ENCODE data around the gene PINK1.

Gene PINK1

GRCh38 chr1:20689645-20690056 lies 56.4 kb downstream of the PINK1 start:
- H3K27me3 ChIP-seq (ENCODE audit: low read depth, low read length): no peaks in the 10 kb centered on the region
- TF ChIP-seq CTCF (IDR thresholded peaks at IDR 0.05; ENCODE audit: low read depth, low read length) (no peak), EZH2phosphoT487 (IDR thresholded peaks at IDR 0.05; ENCODE audit: low read depth) (no peak)
- no peak overlapping the region for H3K4me3 ChIP-seq (ENCODE audit: low read length)

GRCh38 chr1:20691872-20692271 lies 58.6 kb downstream of the PINK1 start:
- Histone ChIP-seq H3K4me1 (ENCODE audit: low read length) (no peaks in the 10 kb centered on the region; the same call in 1 of the 2 replicates), H3K9me3 (ENCODE audit: insufficient read depth, low read length) (no peaks in the 10 kb centered on the region), H3K9ac (ENCODE audit: low read length) (no peak overlapping the region), H3K4me3 (ENCODE audit: low read length) (no peak overlapping the region), H3K36me3 (replicated peaks; ENCODE audit: low read depth, low read length) (no peaks in the 10 kb centered on the region), H3K27ac (ENCODE audit: low read length) (no peak overlapping the region), H3K27me3 (ENCODE audit: low read depth, low read length) (no peaks in the 10 kb centered on the region), H2AFZ (ENCODE audit: low read depth, low read length) (no peak overlapping the region), H3K4me2 (ENCODE audit: low read length) (no peak overlapping the region), H3K79me2 (ENCODE audit: low read length) (no peaks in the 10 kb centered on the region), H4K20me1 (ENCODE audit: insufficient read depth, low read length) (no peaks in the 10 kb centered on the region)
- TF ChIP-seq CTCF (IDR thresholded peaks at IDR 0.05; ENCODE audit: low read depth, low read length): no peak
- no peak for TF ChIP-seq EZH2phosphoT487 (IDR thresholded peaks at IDR 0.05; ENCODE audit: low read depth)

More at GRCh38 chr1:20689645-20690056, 56.4 kb downstream of the PINK1 start:
- Histone ChIP-seq H3K4me2 (ENCODE audit: low read length) (no peak overlapping the region), H3K79me2 (ENCODE audit: low read length) (no peaks in the 10 kb centered on the region), H3K27ac (ENCODE audit: low read length) (no peak overlapping the region), H4K20me1 (ENCODE audit: insufficient read depth, low read length) (no peaks in the 10 kb centered on the region), H3K4me1 (ENCODE audit: low read length) (no peaks in the 10 kb centered on the region), H3K36me3 (replicated peaks; ENCODE audit: low read depth, low read length) (no peaks in the 10 kb centered on the region), H2AFZ (ENCODE audit: low read depth, low read length) (no peak overlapping the region), H3K9ac (ENCODE audit: low read length) (no peak overlapping the region), H3K9me3 (ENCODE audit: insufficient read depth, low read length) (no peaks in the 10 kb centered on the region)

- H3K9me3 ChIP-seq (ENCODE audit: insufficient read depth, low read length): no peaks in the 10 kb centered on the region
- H3K4me1 ChIP-seq (ENCODE audit: low read length): no peaks in the 10 kb centered on the region; the same call in 1 of the 2 replicates
- no peaks in the 10 kb centered on the region for H3K27me3 ChIP-seq (ENCODE audit: low read depth, low read length)
- H3K36me3 ChIP-seq (replicated peaks; ENCODE audit: low read depth, low read length): no peaks in the 10 kb centered on the region
- H3K4me3 ChIP-seq (ENCODE audit: low read length): no peak overlapping the region
- H2AFZ ChIP-seq (ENCODE audit: low read depth, low read length): no peak overlapping the region
- no peaks in the 10 kb centered on the region for H3K79me2 ChIP-seq (ENCODE audit: low read length)
- no peak overlapping the region for H3K4me2 ChIP-seq (ENCODE audit: low read length)
- no peak overlapping the region for H3K27ac ChIP-seq (ENCODE audit: low read length)
- no peak for TF ChIP-seq CTCF (IDR thresholded peaks at IDR 0.05; ENCODE audit: low read depth, low read length)
- no peak for TF ChIP-seq EZH2phosphoT487 (IDR thresholded peaks at IDR 0.05; ENCODE audit: low read depth)
- H3K9ac ChIP-seq (ENCODE audit: low read length): no peak overlapping the region
- H4K20me1 ChIP-seq (ENCODE audit: insufficient read depth, low read length): no peaks in the 10 kb centered on the region
Observed at GRCh38 chr1:20693623-20694022, 60.4 kb downstream of the PINK1 start.

- no peak overlapping the region for H3K4me2 ChIP-seq (ENCODE audit: low read length)
- H3K4me1 ChIP-seq (ENCODE audit: low read length): no peaks in the 10 kb centered on the region; the same call in 1 of the 2 replicates
- no peaks in the 10 kb centered on the region for H3K9me3 ChIP-seq (ENCODE audit: insufficient read depth, low read length)
- no peak overlapping the region for H3K9ac ChIP-seq (ENCODE audit: low read length)
- no peaks in the 10 kb centered on the region for H3K36me3 ChIP-seq (replicated peaks; ENCODE audit: low read depth, low read length)
- H3K27ac ChIP-seq (ENCODE audit: low read length): no peak overlapping the region
- no peaks in the 10 kb centered on the region for H3K79me2 ChIP-seq (ENCODE audit: low read length)
- no peak overlapping the region for H2AFZ ChIP-seq (ENCODE audit: low read depth, low read length)
- no peaks in the 10 kb centered on the region for H4K20me1 ChIP-seq (ENCODE audit: insufficient read depth, low read length)
- TF ChIP-seq CTCF (IDR thresholded peaks at IDR 0.05; ENCODE audit: low read depth, low read length) (no peak), EZH2phosphoT487 (IDR thresholded peaks at IDR 0.05; ENCODE audit: low read depth) (no peak)
- H3K4me3 ChIP-seq (ENCODE audit: low read length): no peak overlapping the region
- no peaks in the 10 kb centered on the region for H3K27me3 ChIP-seq (ENCODE audit: low read depth, low read length)
Observed at GRCh38 chr1:20695515-20695914, 62.3 kb downstream of the PINK1 start.
